GM12874 (cell line): Measurements from ENCODE around the gene CATSPER1.

Experiments
- CTCF ChIP-seq: IDR thresholded peaks from 2 replicates; pipeline ENCODE4 v1.5.1; 2011; ENCODE audit warnings: low read depth, mild to moderate bottlenecking, control low read depth, low read length, moderate library complexity; ENCODE audit not compliant: insufficient read depth

The CATSPER1 gene

GRCh38 chr11:65967329-65967934, 58.8 kb downstream of the CATSPER1 start:
- no peak for TF ChIP-seq CTCF
